Smooth muscle cell (in vitro differentiated cells): Measurements from ENCODE around the gene CDK11A. TPM values are rescaled to one million over a fixed set of nuclear protein-coding genes. Genes with fewer than 3 reads are reported as not detected.
A peak's percentile ranks its signal among the peaks of the same experiment; 100 is the strongest.
"Not testable (repeated sequence)": the region's sequence is repeated elsewhere in the genome, so short reads cannot be mapped to it uniquely, and the experiment has no call there.

Experiments used
- DNase-seq: peaks from one replicate; lab custom pipeline; 2025; ENCODE audit not compliant: unreplicated experiment; lab: John Stamatoyannopoulos, UW
- H2AFZ ChIP-seq: fragments of 200-600 bp; sonication (generic); 2 replicates; pipeline ENCODE4 v1.6.0; 2016; ENCODE audit warnings: antibody characterized with exemption, low read depth, mild to moderate bottlenecking
- H3F3A ChIP-seq: fragments of 200-600 bp; sonication (generic); 2 replicates; pipeline ENCODE4 v1.6.0; 2017; ENCODE audit warnings: antibody characterized with exemption, low read depth
- H3K27ac ChIP-seq: fragments of 200-600 bp; sonication (generic); 2 replicates; pipeline ENCODE4 v1.5.1; 2016; ENCODE audit warnings: low read depth, mild to moderate bottlenecking
- H3K27me3 ChIP-seq: fragments of 200-600 bp; sonication (generic); 2 replicates; pipeline ENCODE4 v1.6.1; 2016; ENCODE audit warnings: low read depth, mild to moderate bottlenecking
- H3K36me3 ChIP-seq: fragments of 200-600 bp; sonication (generic); 2 replicates; pipeline ENCODE4 v1.5.1; 2016; ENCODE audit warnings: low read depth
- H3K4me1 ChIP-seq: fragments of 200-600 bp; sonication (generic); 2 replicates; pipeline ENCODE4 v1.5.1; 2016; ENCODE audit warnings: low read depth
- H3K4me2 ChIP-seq: fragments of 200-600 bp; sonication (generic); 2 replicates; pipeline ENCODE4 v1.6.0; 2016; ENCODE audit warnings: mild to moderate bottlenecking
- H3K4me3 ChIP-seq: fragments of 200-600 bp; sonication (generic); 2 replicates; pipeline ENCODE4 v1.5.1; 2016; ENCODE audit warnings: mild to moderate bottlenecking
- H3K79me2 ChIP-seq: fragments of 200-600 bp; sonication (generic); 2 replicates; pipeline ENCODE4 v1.6.0; 2016; ENCODE audit warnings: low read depth, mild to moderate bottlenecking
- H3K9ac ChIP-seq: fragments of 200-600 bp; sonication (generic); 2 replicates; pipeline ENCODE4 v1.6.0; 2016; ENCODE audit warnings: low read depth
- H3K9me3 ChIP-seq: fragments of 200-600 bp; sonication (generic); replicated peaks from 2 replicates; pipeline ENCODE4 v1.5.1; 2016; ENCODE audit warnings: low read depth
- H4K20me1 ChIP-seq: fragments of 200-600 bp; sonication (generic); 2 replicates; pipeline ENCODE4 v1.6.0; 2016; ENCODE audit warnings: low read depth
- CTCF ChIP-seq: fragments of 200-600 bp; sonication (generic); IDR thresholded peaks from 2 replicates; pipeline ENCODE4 v1.5.1; 2017; ENCODE audit warnings: borderline replicate concordance, mild to moderate bottlenecking, antibody characterized with exemption; ENCODE audit not compliant: insufficient read depth, poor library complexity, severe bottlenecking
- WGBS: methylation state at CpG from one replicate; pipeline ENCODE4 v1.1.7; 2016; ENCODE audit warnings: low lambda C conversion rate; 5-methylcytosine and 5-hydroxymethylcytosine counted together
- polyA plus RNA-seq: library from polyadenylated mRNA; unstranded; fragments of >200 nt; fragmentation: Nextera tagmentation; extraction: Ambion mirVana; gene quantifications from 2 replicates; pipeline ENCODE4 v1.2.1, GENCODE V29; 2016
- total RNA-seq: library from RNA; depleted of rRNA; stranded (reverse); fragments of >200 nt; gene quantifications from 2 replicates; pipeline ENCODE4 v1.2.3, GENCODE V29; 2014

Gene CDK11A
- total RNA-seq (9.0 and 20.9 TPM in 2 replicates), polyA plus RNA-seq (19.8 and 31.2 TPM in 2 replicates)

GRCh38 chr1:1724035-1724864 is at the start of gene CDK11A:
TSS of gene CDK11A (minus strand) at chr1:1724357. CDS start at chr1:1722818, 1,539 bp downstream.
- DNase-seq = peak; percentile 77
- H3K79me2 ChIP-seq, H3K36me3 ChIP-seq, H3K9me3 ChIP-seq, H4K20me1 ChIP-seq, H3F3A ChIP-seq, H3K4me1 ChIP-seq, H3K27me3 ChIP-seq: not testable (repeated sequence)
- Histone ChIP-seq H3K4me2 (peak within 1 kb of the TSS; percentile 74), H3K4me3 (peak within 1 kb of the TSS; percentile 66), H2AFZ (peak within 1 kb of the TSS; percentile 61), H3K27ac (peak within 1 kb of the TSS; percentile 92), H3K9ac (peak within 1 kb of the TSS; percentile 82)
- TF ChIP-seq CTCF = peak; percentile 26
- under 1% methylated on average over 50 of the region's 78 CpGs for WGBS

DNA sequence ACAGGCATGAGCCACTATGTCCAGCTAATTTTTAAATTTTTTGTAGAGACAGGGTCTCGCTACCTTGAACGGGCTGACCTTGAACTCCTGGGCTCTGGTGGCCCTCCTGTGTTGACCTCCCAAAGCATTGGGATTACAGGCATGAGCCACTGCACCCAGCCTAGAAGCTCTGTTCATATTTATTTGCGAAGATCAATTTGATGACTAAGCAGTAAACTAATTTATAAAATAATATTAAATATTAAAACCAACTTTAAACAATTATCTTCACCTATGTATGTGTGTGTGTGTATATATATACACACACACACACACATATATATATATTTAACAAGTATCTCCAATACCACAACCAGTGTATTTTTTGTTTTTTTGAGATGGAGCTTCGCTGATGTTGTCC is 49.7 kb upstream of the CDK11A start:
- Histone ChIP-seq H3K4me1 (peaks cover 11% of the 10 kb centered on the region), H3K36me3 (no peaks in the 10 kb centered on the region), H3K9ac (no peak overlapping the region), H4K20me1 (peaks cover 57% of the 10 kb centered on the region), H3K27ac (no peak overlapping the region), H3K9me3 (no peaks in the 10 kb centered on the region), H3K4me2 (no peak overlapping the region), H3K79me2 (peaks cover 92% of the 10 kb centered on the region), H3K27me3 (no peaks in the 10 kb centered on the region), H2AFZ (no peak overlapping the region), H3K4me3 (no peak overlapping the region), H3F3A (no peaks in the 10 kb centered on the region)
- no peak for TF ChIP-seq CTCF
- WGBS = 96% methylated on average over 4 of the region's 4 CpGs
- DNase-seq = no peak

- 98% methylated on average over 3 of the region's 3 CpGs for WGBS
- H3K4me2 ChIP-seq = no peak overlapping the region
Observed at GRCh38 chr1:1771096-1771495, 46.9 kb upstream of the CDK11A start.

More at GRCh38 chr1:1771096-1771495, 46.9 kb upstream of the CDK11A start:
- Histone ChIP-seq H3F3A (no peaks in the 10 kb centered on the region), H3K4me3 (no peak overlapping the region), H3K4me1 (no peaks in the 10 kb centered on the region), H3K36me3 (no peaks in the 10 kb centered on the region), H3K79me2 (peaks cover 98% of the 10 kb centered on the region), H3K9me3 (no peaks in the 10 kb centered on the region), H3K27me3 (no peaks in the 10 kb centered on the region), H2AFZ (no peak overlapping the region), H4K20me1 (peaks cover 69% of the 10 kb centered on the region), H3K27ac (no peak overlapping the region), H3K9ac (no peak overlapping the region)
- DNase-seq = no peak
- TF ChIP-seq CTCF = no peak
